Measurements from ENCODE around the gene TNNT2.

- no peak for TF ChIP-seq CTCF (IDR thresholded peaks at IDR 0.05)
- TF ChIP-seq POLR2A (IDR thresholded peaks at IDR 0.05) = no peak
These were observed 41.6 kb downstream of the TNNT2 start for GRCh38 chr1:201335901-201336300.
